B cell (primary cell): ENCODE measurements around the gene SIPA1L3. TPM values are rescaled to one million over a fixed set of nuclear protein-coding genes. Genes with fewer than 3 reads are reported as not detected.

ENCODE experiments used
- ATAC-seq: fragments of 200-7000 bp; cut with Tn5 transposase; one replicate; pipeline ENCODE4 v1.10.0; 2021; ENCODE audit warnings: low read depth, mild to moderate bottlenecking, moderate number of reproducible peaks, moderate library complexity
- CTCF ChIA-PET: fragments of 350-600 bp; sonication (Branson Sonifier 250); formaldehyde crosslinking; loops from one replicate; lab custom pipeline; 2021; ENCODE audit warnings: antibody characterized with exemption, inconsistent platforms; lab: Charles Lee
- POLR2A ChIA-PET: fragments of 350-600 bp; sonication (Branson Sonifier 250); formaldehyde crosslinking; loops from one replicate; lab custom pipeline; 2021; ENCODE audit warnings: antibody characterized with exemption; lab: Charles Lee
- DNase-seq: peaks from one replicate; pipeline ENCODE4 v3.0.0; 2013
- H2AFZ ChIP-seq: 2 replicates; pipeline ENCODE4 v1.6.1; 2012; ENCODE audit warnings: mild to moderate bottlenecking, low read depth, low read length; ENCODE audit not compliant: insufficient read depth, poor library complexity, severe bottlenecking
- H3K27ac ChIP-seq, 2 donors: 1 replicate in 1 of 2; 2 replicates in 1 of 2; pipeline ENCODE4 v1.5.1; 2012 to 2013; ENCODE audit warnings: low read length in 2 of 2, mild to moderate bottlenecking in 2 of 2, moderate library complexity in 1 of 2
- H3K27me3 ChIP-seq, 4 experiments: fragments of 200-600 bp in 1 of 4; sonication (generic) in 1 of 4; replicated peaks in 1 of 4; 1 replicate in 2 of 4; 2 replicates in 2 of 4; pipeline versions ENCODE4 v1.6.1 to v1.7.0; 2013 to 2016; ENCODE audit warnings: low read length in 3 of 4, mild to moderate bottlenecking in 2 of 4, mixed read lengths in 1 of 4, moderate library complexity in 1 of 4; ENCODE audit not compliant: insufficient read depth in 4 of 4, control insufficient read depth in 3 of 4; ENCODE audit errors: control extremely low read depth in 1 of 4
- H3K36me3 ChIP-seq, 2 experiments: replicated peaks in 1 of 2; 1 replicate in 1 of 2; 2 replicates in 1 of 2; pipeline versions ENCODE4 v1.6.1 to v1.7.1; 2013; ENCODE audit warnings: low read length in 1 of 2; ENCODE audit not compliant: insufficient read depth in 2 of 2, control insufficient read depth in 1 of 2; ENCODE audit errors: control extremely low read depth in 1 of 2, extremely low read depth in 1 of 2
- H3K4me1 ChIP-seq, 2 donors: fragments of 200-600 bp in 1 of 2; sonication (generic) in 1 of 2; 1 replicate in 1 of 2; 2 replicates in 1 of 2; pipeline versions ENCODE4 v1.5.1 to v1.6.1; 2013 to 2017; ENCODE audit warnings: low read length in 2 of 2; ENCODE audit not compliant: control insufficient read depth in 2 of 2, insufficient read depth in 2 of 2
- H3K4me2 ChIP-seq: replicated peaks from 2 replicates; pipeline ENCODE3; 2012; ENCODE audit warnings: mild to moderate bottlenecking, low read depth, low read length; ENCODE audit not compliant: poor library complexity, severe bottlenecking
- H3K4me3 ChIP-seq, 5 experiments: fragments of 200-600 bp in 1 of 5; sonication (generic) in 1 of 5; 1 replicate in 3 of 5; 2 replicates in 2 of 5; pipeline versions ENCODE4 v1.5.1 to v1.7.0; 2011 to 2016; ENCODE audit warnings: low read length in 4 of 5, mild to moderate bottlenecking in 4 of 5, low read depth in 2 of 5, control low read depth in 1 of 5, moderate library complexity in 1 of 5; ENCODE audit not compliant: insufficient read depth in 1 of 5; ENCODE audit errors: control extremely low read depth in 1 of 5, extremely low read depth in 1 of 5
- H3K79me2 ChIP-seq: fragments of 200-600 bp; sonication (generic); one replicate; pipeline ENCODE4 v1.6.0; 2016; ENCODE audit warnings: low read length; ENCODE audit not compliant: control insufficient read depth, insufficient read depth
- H3K9ac ChIP-seq: fragments of 200-600 bp; sonication (generic); 2 replicates; pipeline ENCODE4 v1.6.1; 2017; ENCODE audit warnings: mild to moderate bottlenecking, low read length, moderate library complexity
- H3K9me3 ChIP-seq, 3 donors: one replicate each; pipeline versions ENCODE4 v1.6.1 to v1.7.1; 2013; ENCODE audit warnings: low read length in 2 of 3; ENCODE audit not compliant: control insufficient read depth in 2 of 3, insufficient read depth in 1 of 3; ENCODE audit errors: control extremely low read depth in 1 of 3
- H4K20me1 ChIP-seq: 2 replicates; pipeline ENCODE4 v1.6.0; 2012; ENCODE audit warnings: mild to moderate bottlenecking, low read length; ENCODE audit not compliant: insufficient read depth, control insufficient read depth, poor library complexity, severe bottlenecking
- H3K27ac Mint-ChIP-seq: one replicate; pipeline ENCODE4 v1.8.0; 2021; ENCODE audit warnings: mixed read lengths
- H3K27me3 Mint-ChIP-seq: one replicate; pipeline ENCODE4 v1.8.0; 2021; ENCODE audit warnings: mixed read lengths
- H3K4me1 Mint-ChIP-seq: one replicate; pipeline ENCODE4 v1.8.0; 2021; ENCODE audit warnings: mixed read lengths
- H3K4me3 Mint-ChIP-seq: one replicate; pipeline ENCODE4 v1.8.0; 2021; ENCODE audit warnings: mixed read lengths
- H3K9me3 Mint-ChIP-seq: one replicate; pipeline ENCODE4 v1.8.0; 2022; ENCODE audit warnings: mixed read lengths; ENCODE audit not compliant: insufficient read depth
- EZH2 ChIP-seq: IDR thresholded peaks from 2 replicates; pipeline ENCODE4 v1.6.1; 2012; ENCODE audit warnings: borderline replicate concordance, low read depth, mild to moderate bottlenecking, moderate library complexity, low read length; ENCODE audit not compliant: insufficient read depth, poor library complexity, severe bottlenecking
- WGBS: methylation state at CpG from one replicate; pipeline ENCODE4 v1.1.5; 2013; ENCODE audit warnings: missing lambda C conversion rate; ENCODE audit not compliant: insufficient coverage; 5-methylcytosine and 5-hydroxymethylcytosine counted together
- intact Hi-C: fragments of 100-400 bp; cut with micrococcal nuclease; formaldehyde crosslinking; loops from one replicate; pipeline ENCODE4 v1.10.0; 2022
- polyA plus RNA-seq: library from polyadenylated mRNA; depleted of rRNA; stranded (reverse); fragments of >200 nt; gene quantifications from 2 replicates; pipeline ENCODE4 v1.2.3, GENCODE V29; 2012
- total RNA-seq, 2 donors: library from RNA; stranded (reverse); fragments of 120-200 nt in 1 of 2; gene quantifications; 1 replicate in 1 of 2; 2 replicates in 1 of 2; pipeline versions ENCODE4 v1.2.3 to v1.2.4, GENCODE V29; 2013 to 2022
- TF ChIP-seq, protein P1 (sequence below): fragments of 200-600 bp; IDR thresholded peaks from one replicate; pipeline ENCODE4 v1.8.0; 2022; ENCODE audit warnings: antibody characterized with exemption, mild to moderate bottlenecking

The SIPA1L3 gene
- total and polyA plus RNA-seq, 2 donors (not counting 1 experiment from before 2014, with no cell fraction given), result 48.3 to 295 TPM

DNA sequence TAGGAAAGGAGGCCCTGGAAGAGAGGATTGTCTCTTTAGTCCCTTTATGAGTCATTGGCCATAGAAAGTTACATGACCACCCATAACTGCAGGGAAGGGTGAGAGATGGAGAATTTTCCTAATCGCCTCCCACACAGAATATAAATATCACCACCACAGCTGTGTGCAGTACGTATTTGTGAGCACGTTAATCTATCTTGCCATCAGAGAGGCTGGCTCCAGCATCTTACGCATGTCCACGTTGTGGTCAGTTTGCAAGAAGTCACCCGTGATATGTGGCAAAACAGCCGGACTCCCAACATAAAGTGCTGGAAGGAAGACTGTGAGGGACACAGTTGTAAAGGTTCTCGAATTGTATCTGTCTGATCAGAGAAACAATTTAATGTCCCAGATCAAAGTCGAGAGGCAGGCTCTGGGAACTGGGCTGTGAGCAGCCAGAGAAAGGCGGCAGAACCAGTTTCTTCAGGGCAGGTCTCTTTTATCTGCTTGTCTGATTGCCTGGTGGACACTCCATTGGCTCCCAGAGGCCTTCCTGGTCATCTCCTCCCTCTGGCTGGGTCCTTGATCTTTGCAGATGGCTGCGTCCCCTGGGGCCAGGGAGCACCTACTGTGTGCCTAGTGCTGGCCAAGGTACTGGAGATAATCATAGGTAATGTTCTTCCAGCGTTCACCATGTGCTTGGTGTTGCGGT, 74.9 kb downstream of the SIPA1L3 start:
- ChIA-PET POLR2A (interaction anchor here (0.6 to 2.8 kb wide), 4 partner anchors 10 to 56 kb away, joined by 4 to 9 read pairs (median 8); no protein-coding TSS in a partner anchor), CTCF (no interaction called here)
- H3K36me3 ChIP-seq, result peaks cover 0 to 18% of the 10 kb centered on the region in 2 experiments
- no peak for ATAC-seq
- no peak overlapping the region for H3K4me3 ChIP-seq
- Mint-ChIP-seq H3K27ac (peak overlapping the region; percentile 94), H3K27me3 (no peaks in the 10 kb centered on the region), H3K4me1 (peaks cover 88% of the 10 kb centered on the region), H3K4me3 (peak overlapping the region; percentile 13), H3K9me3 (no peaks in the 10 kb centered on the region)
- WGBS, result 89% methylated on average over 12 of the region's 13 CpGs
- H3K4me2 ChIP-seq, result peak overlapping the region; percentile 12
- H3K9ac ChIP-seq, result no peak overlapping the region
- H3K79me2 ChIP-seq, result peaks cover 86% of the 10 kb centered on the region
- no peak overlapping the region for H2AFZ ChIP-seq
- peak overlapping the region; percentile 17 to 89 for H3K27ac ChIP-seq
- DNase-seq, result no peak
- TF ChIP-seq, protein P1, sequence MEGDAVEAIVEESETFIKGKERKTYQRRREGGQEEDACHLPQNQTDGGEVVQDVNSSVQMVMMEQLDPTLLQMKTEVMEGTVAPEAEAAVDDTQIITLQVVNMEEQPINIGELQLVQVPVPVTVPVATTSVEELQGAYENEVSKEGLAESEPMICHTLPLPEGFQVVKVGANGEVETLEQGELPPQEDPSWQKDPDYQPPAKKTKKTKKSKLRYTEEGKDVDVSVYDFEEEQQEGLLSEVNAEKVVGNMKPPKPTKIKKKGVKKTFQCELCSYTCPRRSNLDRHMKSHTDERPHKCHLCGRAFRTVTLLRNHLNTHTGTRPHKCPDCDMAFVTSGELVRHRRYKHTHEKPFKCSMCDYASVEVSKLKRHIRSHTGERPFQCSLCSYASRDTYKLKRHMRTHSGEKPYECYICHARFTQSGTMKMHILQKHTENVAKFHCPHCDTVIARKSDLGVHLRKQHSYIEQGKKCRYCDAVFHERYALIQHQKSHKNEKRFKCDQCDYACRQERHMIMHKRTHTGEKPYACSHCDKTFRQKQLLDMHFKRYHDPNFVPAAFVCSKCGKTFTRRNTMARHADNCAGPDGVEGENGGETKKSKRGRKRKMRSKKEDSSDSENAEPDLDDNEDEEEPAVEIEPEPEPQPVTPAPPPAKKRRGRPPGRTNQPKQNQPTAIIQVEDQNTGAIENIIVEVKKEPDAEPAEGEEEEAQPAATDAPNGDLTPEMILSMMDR, result no peak
- TF ChIP-seq EZH2, result no peak
- no peaks in the 10 kb centered on the region for H4K20me1 ChIP-seq
- H3K9me3 ChIP-seq, result peaks cover 0 to 5% (median 0%) of the 10 kb centered on the region in 3 donors
- H3K27me3 ChIP-seq, result no peaks in the 10 kb centered on the region
- H3K4me1 ChIP-seq, result peaks cover 80 to 99% of the 10 kb centered on the region in 2 donors
- intact Hi-C loops, result no loop called here

DNA sequence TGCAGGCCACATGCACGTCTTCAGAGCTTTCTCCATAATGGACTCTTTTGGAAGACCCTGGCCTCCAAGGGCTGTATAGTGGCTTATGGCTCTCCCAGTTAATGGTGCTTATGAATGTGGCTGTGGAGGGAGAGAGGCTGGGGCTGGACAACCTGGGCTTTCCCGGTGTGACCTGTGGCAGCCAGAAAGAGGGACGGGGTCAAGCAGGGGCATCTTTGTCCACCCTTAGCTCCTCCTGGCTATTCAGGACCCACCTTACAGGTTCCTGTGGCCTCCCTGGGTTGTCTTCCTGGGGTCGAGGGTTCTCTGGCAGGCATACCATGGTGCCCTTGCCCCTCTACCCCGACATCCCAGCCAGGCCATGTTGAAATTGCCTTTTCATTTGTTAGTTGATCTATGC, 75.6 kb downstream of the SIPA1L3 start:
- H3K36me3 ChIP-seq, result peaks cover 0 to 18% of the 10 kb centered on the region in 2 experiments
- no peaks in the 10 kb centered on the region for H4K20me1 ChIP-seq
- TF ChIP-seq, protein P1, result no peak
- TF ChIP-seq EZH2, result no peak
- H3K4me1 Mint-ChIP-seq, result peaks cover 91% of the 10 kb centered on the region
- peak overlapping the region; percentile 12 to 89 for H3K27ac ChIP-seq
- ATAC-seq (no peak), DNase-seq (no peak)
- H3K4me3 Mint-ChIP-seq, result no peak overlapping the region
- no peak overlapping the region for H3K9ac ChIP-seq
- no peak overlapping the region for H2AFZ ChIP-seq
- WGBS, result 88% methylated on average over 1 of the region's 5 CpGs
- no peaks in the 10 kb centered on the region for H3K9me3 Mint-ChIP-seq
- H3K27me3 Mint-ChIP-seq, result no peaks in the 10 kb centered on the region
- CTCF ChIA-PET, result interaction anchor here (1.9 kb wide), 1 partner anchor 76 kb away, joined by 5 read pairs; the partner anchor contains the start of genes SIPA1L3 and WDR87
- H3K27ac Mint-ChIP-seq, result peak overlapping the region; percentile 99
- H3K27me3 ChIP-seq, result no peaks in the 10 kb centered on the region
- POLR2A ChIA-PET, result interaction anchor here (0.9 to 2.8 kb wide), 3 partner anchors 9 to 57 kb away, joined by 4 to 9 read pairs (median 6); no protein-coding TSS in a partner anchor
- H3K4me1 ChIP-seq, result peaks cover 84 to 100% of the 10 kb centered on the region in 2 donors
- no peak overlapping the region for H3K4me3 ChIP-seq
- intact Hi-C loops, result no loop called here
- peak overlapping the region; percentile 12 for H3K4me2 ChIP-seq
- H3K79me2 ChIP-seq, result peaks cover 87% of the 10 kb centered on the region
- peaks cover 0 to 5% (median 0%) of the 10 kb centered on the region in 3 donors for H3K9me3 ChIP-seq
